Measurements from ENCODE around the gene SPATA4.
"Not testable (repeated sequence)": the region's sequence is repeated elsewhere in the genome, so short reads cannot be mapped to it uniquely, and the experiment has no call there.

SPATA4 gene

GRCh38 chr4:176195184-176195978 is at the start of gene SPATA4:
SPATA4 (minus strand) TSS chr4:176195585; CDS start chr4:176195562, 23 bp downstream.
- DNase-seq: peak; percentile 95

- DNase-seq: no peak
Measured at GRCh38 chr4:176242764-176243347, 47.5 kb upstream of the SPATA4 start.

GRCh38 chr4:176241703-176242102 is 46.3 kb upstream of the SPATA4 start:
- DNase-seq: no peak

- no peak for DNase-seq
Measured at GRCh38 chr4:176238826-176239225, 43.4 kb upstream of the SPATA4 start.

GRCh38 chr4:176238157-176238610 is 42.8 kb upstream of the SPATA4 start:
- no peak for DNase-seq

GRCh38 chr4:176236946-176237345 is 41.6 kb upstream of the SPATA4 start:
- DNase-seq: no peak

- no peak for DNase-seq
Measured at GRCh38 chr4:176230836-176231235, 35.5 kb upstream of the SPATA4 start.

GRCh38 chr4:176229645-176230044 is 34.3 kb upstream of the SPATA4 start:
- DNase-seq: no peak

GRCh38 chr4:176226736-176227135 is 31.4 kb upstream of the SPATA4 start:
- DNase-seq: no peak

- no peak for DNase-seq
Measured at GRCh38 chr4:176223561-176223960, 28.2 kb upstream of the SPATA4 start.

- no peak for DNase-seq
Measured at GRCh38 chr4:176222149-176222548, 26.8 kb upstream of the SPATA4 start.

- DNase-seq: no peak
Measured at GRCh38 chr4:176217510-176217909, 22.1 kb upstream of the SPATA4 start.

- not testable (repeated sequence) for DNase-seq
Measured at GRCh38 chr4:176212351-176212750, 17.0 kb upstream of the SPATA4 start.

- DNase-seq: no peak
Measured at GRCh38 chr4:176210579-176211296, 15.4 kb upstream of the SPATA4 start.

- no peak for DNase-seq
Measured at GRCh38 chr4:176210101-176210500, 14.7 kb upstream of the SPATA4 start.

- no peak for DNase-seq
Measured at GRCh38 chr4:176209535-176209934, 14.2 kb upstream of the SPATA4 start.

- DNase-seq: no peak
Measured at GRCh38 chr4:176207839-176208238, 12.5 kb upstream of the SPATA4 start.

- no peak for DNase-seq
Measured at GRCh38 chr4:176205299-176205698, 9.9 kb upstream of the SPATA4 start.

GRCh38 chr4:176198316-176198903 is 3.0 kb upstream of the SPATA4 start:
- no peak for DNase-seq

GRCh38 chr4:176193938-176194337 is 1.4 kb downstream of the SPATA4 start:
- peak; percentile 26 for DNase-seq

GRCh38 chr4:176193126-176193525 is 2.3 kb downstream of the SPATA4 start:
- no peak for DNase-seq

- DNase-seq: no peak
Measured at GRCh38 chr4:176191974-176192373, 3.4 kb downstream of the SPATA4 start.

All from stimulated activated CD4-positive, alpha-beta T cell treated with anti-CD3 and anti-CD28 coated beads, Interleukin-4, amount 100 ng/mL, for 1 hour (primary cell).